ENCODE results near the gene CYB5D1.

DNA sequence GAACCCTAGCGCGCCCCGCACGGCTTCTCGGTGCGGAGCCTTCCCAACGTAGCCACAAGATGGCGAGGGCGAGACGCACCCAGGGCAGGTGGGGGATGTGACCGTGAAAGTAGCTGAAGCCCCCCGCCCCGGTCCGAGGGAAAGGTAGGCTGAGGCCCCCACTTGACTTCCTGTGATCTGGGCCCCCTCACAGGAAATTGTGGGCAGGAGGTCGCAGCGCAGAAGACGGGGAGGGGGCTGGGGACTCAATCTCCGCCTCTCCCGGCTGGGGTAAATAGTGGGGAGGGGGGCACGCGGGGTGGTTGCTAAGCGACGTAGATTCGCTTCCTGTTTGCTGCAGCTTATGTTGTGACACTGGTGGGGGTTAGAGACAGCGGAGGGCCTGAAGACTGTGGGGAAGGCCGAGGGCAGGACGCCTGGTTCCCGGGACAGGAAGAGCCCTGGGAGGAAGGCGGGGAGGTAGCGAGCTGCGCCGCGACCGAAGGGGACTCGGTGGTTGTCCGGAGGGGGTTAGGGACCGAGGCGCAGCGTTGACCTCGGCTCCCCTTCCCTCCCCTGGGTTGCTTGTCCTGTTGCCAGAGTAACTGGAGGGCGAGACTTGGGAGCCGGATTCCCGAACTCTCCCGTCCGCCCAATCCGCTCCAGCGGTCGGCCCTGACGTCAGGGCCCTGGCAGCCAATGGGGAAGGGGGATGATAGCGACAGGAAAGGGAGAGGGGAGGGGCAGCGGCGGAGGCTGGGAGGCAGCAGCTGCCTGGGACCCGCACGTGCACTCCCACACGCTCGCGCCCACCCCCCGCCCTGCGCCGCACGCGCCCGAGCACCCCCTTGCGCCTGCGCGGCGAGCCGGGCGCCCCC lies 22.6 kb upstream of the CYB5D1 start:
- peak; percentile 63 to 66 for TF ChIP-seq POLR2A (IDR thresholded peaks at IDR 0.05)
- TF ChIP-seq, protein P1, sequence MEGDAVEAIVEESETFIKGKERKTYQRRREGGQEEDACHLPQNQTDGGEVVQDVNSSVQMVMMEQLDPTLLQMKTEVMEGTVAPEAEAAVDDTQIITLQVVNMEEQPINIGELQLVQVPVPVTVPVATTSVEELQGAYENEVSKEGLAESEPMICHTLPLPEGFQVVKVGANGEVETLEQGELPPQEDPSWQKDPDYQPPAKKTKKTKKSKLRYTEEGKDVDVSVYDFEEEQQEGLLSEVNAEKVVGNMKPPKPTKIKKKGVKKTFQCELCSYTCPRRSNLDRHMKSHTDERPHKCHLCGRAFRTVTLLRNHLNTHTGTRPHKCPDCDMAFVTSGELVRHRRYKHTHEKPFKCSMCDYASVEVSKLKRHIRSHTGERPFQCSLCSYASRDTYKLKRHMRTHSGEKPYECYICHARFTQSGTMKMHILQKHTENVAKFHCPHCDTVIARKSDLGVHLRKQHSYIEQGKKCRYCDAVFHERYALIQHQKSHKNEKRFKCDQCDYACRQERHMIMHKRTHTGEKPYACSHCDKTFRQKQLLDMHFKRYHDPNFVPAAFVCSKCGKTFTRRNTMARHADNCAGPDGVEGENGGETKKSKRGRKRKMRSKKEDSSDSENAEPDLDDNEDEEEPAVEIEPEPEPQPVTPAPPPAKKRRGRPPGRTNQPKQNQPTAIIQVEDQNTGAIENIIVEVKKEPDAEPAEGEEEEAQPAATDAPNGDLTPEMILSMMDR (IDR thresholded peaks at IDR 0.05): peak; percentile 69 to 92 (median 84)

Measured in Peyer's patch (tissue), 4 donors.